IPS-18c (cell line): ENCODE results near the gene CCSAP.

ENCODE experiments used
- H3K4me3 ChIP-seq: 2 replicates; pipeline ENCODE4 v1.7.0; 2013; ENCODE audit warnings: low read depth, mild to moderate bottlenecking, low read length, moderate library complexity; ENCODE audit not compliant: insufficient read depth
- H3K9me3 ChIP-seq: one replicate; pipeline ENCODE4 v1.6.1; 2013; ENCODE audit warnings: mild to moderate bottlenecking, low read length, moderate library complexity; ENCODE audit not compliant: control insufficient read depth, insufficient read depth

The CCSAP gene

DNA sequence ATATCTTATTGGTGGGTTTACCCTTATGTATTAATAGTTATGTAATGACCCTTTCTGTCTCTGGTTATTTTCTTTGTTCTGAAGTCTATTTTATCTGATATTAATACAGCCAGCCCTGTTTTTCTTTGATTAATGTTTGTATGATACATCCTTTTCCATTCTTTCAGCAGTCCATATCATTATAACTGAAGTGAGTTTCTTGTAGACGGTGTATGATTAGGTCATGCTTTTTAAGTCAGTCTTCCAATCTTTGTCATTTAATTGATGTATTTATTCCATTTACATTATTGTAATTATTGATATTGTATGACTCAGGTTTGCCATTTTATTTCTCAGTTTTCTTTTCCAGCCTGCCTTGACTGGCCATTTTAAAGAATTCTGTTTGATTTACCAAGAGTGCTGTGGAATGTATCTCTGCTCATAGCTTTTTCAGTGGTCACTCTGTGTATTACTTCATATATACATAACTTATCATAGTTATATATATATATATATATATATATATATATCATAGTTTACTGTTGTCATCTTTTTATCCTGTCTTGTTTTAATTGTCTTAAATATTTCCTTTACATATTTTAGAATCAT lies 61.4 kb downstream of the CCSAP start:
- Histone ChIP-seq H3K4me3 (no peak overlapping the region), H3K9me3 (no peaks in the 10 kb centered on the region)

DNA sequence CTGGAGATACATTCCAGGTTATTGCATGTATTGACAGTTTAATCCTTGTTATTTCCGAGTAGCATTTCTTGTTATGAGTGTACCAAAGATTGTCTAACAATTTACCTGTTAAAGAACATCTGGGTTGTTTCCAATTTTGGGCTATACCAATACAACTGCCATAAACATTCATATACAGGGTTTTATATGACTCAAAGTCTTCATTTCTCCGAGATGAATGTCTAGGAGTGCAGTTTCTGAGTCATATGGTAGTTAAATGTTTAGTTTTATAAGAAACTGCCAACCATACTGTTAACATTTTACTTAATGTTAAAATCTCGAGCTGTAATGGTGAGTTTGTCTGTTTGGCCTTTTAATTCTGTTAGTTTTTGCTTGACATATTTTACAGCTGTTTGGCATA lies 61.9 kb downstream of the CCSAP start:
- H3K4me3 ChIP-seq, result no peak overlapping the region

DNA sequence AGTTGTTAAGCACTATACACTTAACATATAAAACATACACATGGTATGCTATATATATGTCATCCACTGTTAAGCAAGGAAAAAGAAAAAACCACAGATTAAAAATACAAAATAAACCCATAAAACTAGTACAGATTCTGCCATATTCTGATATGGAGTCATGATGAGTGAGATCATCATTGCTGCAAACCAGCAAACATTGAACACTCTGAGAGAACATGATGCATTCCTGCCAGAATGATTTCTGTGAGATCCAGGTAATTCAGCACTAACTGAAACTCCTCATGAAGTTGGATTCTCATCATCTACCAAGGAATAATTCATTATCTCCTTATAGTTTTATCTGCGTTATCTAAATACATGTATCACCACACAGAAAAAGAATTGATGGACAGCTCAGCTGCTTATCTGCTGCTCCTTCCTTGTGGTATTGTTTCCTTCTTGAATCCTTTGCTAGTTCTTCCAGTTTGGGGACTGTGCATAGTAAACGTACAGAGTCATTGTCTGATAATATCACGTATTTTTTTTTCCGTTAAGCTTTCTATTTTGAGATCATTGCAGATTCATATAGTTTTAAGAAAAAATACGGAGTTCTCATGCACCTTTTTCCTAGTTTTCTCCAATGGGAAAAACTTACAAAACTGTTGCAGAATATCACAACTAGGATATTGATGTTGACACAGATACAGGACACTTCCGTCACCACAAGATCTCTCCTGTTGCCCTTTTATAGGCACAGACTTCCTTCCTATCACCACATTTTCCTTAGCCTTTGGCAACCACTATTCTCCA lies 62.6 kb downstream of the CCSAP start:
- no peak overlapping the region for H3K4me3 ChIP-seq
- H3K9me3 ChIP-seq, result no peaks in the 10 kb centered on the region

More for the DNA sequence above, 61.9 kb downstream of the CCSAP start:
- H3K9me3 ChIP-seq, result no peaks in the 10 kb centered on the region

DNA sequence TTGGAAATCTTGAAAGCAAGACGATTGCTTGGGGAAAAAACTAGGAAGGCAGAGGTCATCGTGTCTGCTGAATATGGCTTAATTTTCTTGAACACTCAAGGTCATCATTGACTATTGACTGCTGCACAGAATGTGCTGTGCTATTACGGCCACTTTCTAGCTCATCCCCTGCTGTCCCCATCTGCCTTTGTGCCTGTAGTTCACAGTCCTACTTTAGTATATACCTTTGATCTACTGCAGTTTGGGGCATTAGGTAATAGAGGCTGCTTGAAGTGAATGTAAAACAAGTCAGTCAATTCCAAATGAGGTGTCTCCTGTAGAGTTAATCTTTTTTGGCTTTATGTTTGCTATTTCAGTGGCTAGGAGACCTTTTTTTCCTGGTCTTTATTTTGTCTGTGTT lies 63.6 kb downstream of the CCSAP start:
- Histone ChIP-seq H3K4me3 (no peak overlapping the region), H3K9me3 (no peaks in the 10 kb centered on the region)

DNA sequence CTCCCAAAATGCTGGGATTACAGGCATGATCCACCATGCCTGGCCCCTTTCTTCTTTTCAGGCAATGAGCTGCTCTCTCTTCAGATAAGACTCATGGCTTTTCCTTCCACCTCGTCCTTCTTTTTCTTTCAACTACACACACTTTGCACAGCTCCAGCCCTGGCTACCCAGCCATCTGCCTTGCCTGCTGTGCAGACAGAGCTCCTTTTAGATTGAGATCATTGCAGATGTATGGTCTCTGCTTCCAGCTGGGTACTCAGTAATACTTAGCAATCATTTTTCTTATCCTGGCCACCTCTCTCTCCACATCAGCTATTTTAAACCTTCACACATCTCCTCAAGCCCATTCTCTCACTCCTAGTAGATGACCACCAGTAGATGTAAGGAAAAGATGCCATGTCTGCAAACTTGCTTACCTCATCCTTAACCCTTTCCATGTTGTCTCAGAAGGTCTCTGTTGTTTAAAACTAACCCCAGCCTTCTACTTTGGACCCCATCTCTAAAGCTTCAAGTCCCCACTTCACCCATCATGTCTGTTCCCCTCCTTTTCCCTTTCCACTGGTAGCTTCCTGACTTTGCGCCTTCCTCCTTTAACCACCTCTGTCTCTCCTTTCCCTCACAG lies 64.6 kb downstream of the CCSAP start:
- no peak overlapping the region for H3K4me3 ChIP-seq
- H3K9me3 ChIP-seq, result no peaks in the 10 kb centered on the region

DNA sequence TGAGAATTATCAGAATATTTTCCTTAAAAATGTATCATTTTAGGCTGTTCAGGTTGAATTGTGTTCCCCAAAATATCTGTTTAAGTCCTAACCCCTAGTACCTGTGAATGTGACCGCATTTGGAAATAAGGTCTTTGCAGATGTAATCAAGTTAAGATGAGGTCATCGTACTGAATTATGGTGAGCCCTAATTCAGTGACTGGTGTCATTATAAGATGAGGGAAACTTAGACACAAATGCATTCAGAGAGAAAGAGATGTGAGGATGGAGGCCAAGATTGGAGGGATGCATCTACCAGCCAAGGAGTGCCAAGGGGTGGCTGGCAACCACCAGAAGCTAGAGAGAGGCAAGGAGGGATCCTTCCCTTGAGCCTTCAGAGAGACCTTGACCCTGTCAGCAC lies 67.8 kb downstream of the CCSAP start:
- no peak overlapping the region for H3K4me3 ChIP-seq
- H3K9me3 ChIP-seq, result no peaks in the 10 kb centered on the region

DNA sequence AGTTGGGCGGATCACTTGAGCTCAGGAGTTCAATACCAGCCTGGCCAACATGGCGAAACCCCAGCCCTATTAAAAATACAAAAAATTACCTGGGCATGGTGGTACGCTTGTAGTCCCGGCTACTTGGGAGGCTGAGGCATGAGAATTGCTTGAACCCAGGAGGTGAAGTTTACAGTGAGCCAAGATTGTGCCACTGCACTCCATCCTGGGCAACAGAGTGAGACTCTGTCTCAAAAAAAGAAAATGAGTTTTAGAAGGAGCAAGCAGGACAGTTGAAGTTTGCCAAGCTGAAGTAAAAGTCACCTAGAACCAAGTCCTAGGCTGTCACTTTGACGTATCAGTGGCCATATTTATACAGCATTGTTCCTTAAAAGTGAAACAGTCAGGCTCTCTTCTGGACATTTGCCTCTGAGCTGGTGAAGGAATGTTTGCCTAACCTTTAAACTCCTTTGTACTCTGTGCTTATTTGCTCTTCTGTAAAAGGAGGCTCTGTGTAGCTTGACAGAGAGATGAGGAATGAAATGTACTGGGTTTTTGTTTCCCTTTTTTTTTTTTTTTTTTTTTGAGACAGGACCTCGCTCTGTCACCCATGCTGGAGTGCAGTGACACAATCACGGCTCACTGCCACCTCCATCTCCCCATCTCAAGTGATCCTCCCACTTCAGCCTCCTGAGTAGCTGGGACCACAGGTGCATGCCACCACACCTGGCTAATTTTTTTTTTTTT lies 69.2 kb downstream of the CCSAP start:
- H3K9me3 ChIP-seq, result no peaks in the 10 kb centered on the region
- no peak overlapping the region for H3K4me3 ChIP-seq

DNA sequence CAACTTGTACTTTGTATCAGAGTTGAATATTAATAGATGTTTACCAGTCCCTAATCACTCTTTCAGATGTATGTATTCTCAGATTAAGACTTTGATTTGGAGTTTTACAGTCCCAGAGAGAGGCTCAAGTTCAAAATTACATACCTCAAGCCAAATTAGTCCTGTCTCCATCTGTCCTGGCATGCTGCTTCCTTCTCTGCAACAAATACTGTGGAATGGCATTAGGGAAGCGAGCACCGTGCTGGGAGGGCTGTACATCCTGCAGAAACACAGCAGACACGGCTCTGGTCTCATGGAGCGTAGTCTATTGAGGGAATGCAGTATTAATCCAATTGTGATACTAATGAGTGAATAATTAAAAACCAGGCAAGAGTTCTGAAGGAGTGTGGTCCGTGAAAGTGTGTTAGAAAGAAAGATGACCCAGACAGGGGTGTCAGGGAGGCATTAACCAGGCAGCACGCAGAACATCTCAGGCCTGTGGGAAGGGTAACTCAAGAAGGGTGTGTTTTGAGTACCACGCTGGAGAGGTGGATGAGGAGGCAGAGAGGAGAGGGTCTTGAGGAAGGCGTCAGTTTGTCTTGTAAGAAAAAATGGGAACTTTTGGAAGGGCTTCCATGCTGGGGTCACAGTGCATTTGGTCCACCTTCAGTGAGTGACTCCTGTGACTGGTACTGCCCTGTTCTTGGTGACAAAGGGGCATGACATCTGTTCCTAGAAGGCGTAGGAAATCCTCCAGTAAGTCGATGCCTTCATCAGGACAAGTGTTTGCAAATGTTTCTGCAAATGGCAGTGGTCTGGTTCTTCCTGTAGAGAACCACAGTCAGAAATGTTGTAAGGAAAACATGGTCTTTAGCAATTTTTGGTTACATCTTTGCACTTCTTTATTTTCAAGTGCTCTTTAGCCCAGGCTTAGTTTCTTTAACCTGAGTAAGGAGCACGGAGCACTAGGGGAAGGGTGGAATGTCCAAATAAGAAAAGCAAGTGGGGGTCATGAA lies 70.4 kb downstream of the CCSAP start:
- peak overlapping the region; percentile 74 for H3K4me3 ChIP-seq
- no peaks in the 10 kb centered on the region for H3K9me3 ChIP-seq

DNA sequence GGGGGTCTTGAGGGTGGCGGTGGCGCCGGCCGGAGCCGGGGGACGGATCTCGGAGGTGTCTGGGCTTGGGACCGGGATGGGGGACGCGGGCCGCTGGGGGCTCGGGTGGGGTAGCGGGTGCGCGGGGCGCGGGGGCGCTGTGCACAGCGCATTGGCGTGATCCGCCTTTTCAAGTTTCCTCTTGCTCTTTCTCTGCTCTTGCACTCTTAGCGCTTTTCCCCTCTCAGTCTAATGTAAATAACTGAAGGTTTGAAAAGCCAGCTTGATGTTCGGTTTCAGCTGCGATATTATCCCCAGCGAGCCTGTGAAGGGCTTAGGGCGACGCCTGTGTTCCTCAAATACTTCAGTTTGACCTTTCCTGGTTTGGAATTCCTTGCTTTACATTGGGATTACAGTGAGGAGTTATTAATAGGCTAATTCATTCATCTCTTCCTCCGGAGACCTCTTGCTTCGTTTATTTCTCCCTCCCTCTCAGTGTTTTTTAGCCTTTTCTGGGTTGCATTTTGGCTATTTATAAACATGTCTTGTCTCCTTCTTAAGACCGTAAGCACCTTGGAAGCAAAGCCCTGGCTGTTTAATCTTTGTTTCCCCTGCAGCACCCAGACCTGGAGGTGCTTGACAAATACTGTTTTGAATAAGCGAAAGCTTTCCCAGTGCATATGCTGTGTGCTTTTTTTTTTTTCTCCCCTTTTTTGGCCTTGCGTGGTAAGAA lies 71.2 kb downstream of the CCSAP start:
- H3K9me3 ChIP-seq, result no peaks in the 10 kb centered on the region
- peak overlapping the region; percentile 74 for H3K4me3 ChIP-seq
